HUES64 (cell line): ENCODE data around the gene ACAP2.
"Not testable (repeated sequence)": the region's sequence is repeated elsewhere in the genome, so short reads cannot be mapped to it uniquely, and the experiment has no call there.

Experiments
- H3K27ac ChIP-seq: 2 replicates; pipeline ENCODE4 v1.7.0; 2013; ENCODE audit warnings: low read depth, low read length, inconsistent platforms
- H3K27me3 ChIP-seq: 2 replicates; pipeline ENCODE4 v1.6.1; 2013; ENCODE audit warnings: mild to moderate bottlenecking, low read length; ENCODE audit not compliant: insufficient read depth
- H3K36me3 ChIP-seq: 2 replicates; pipeline ENCODE4 v1.6.1; 2013; ENCODE audit warnings: mild to moderate bottlenecking, low read length; ENCODE audit not compliant: insufficient read depth
- H3K4me1 ChIP-seq: 2 replicates; pipeline ENCODE4 v1.6.1; 2013; ENCODE audit warnings: mild to moderate bottlenecking, low read length, moderate library complexity; ENCODE audit not compliant: insufficient read depth
- H3K4me3 ChIP-seq: 2 replicates; pipeline ENCODE4 v1.5.1; 2013; ENCODE audit warnings: mild to moderate bottlenecking, low read length, moderate library complexity
- H3K9ac ChIP-seq: 2 replicates; pipeline ENCODE4 v1.6.1; 2013; ENCODE audit warnings: mild to moderate bottlenecking, low read depth, low read length
- H3K9me3 ChIP-seq: 2 replicates; pipeline ENCODE4 v1.6.1; 2013; ENCODE audit warnings: low read depth, low read length; ENCODE audit not compliant: insufficient read depth
- WGBS: fragments of 150-250, 120-280 bp; methylation state at CpG from one replicate; pipeline ENCODE4 v1.1.7; 2013; ENCODE audit warnings: missing lambda C conversion rate; 5-methylcytosine and 5-hydroxymethylcytosine counted together

ACAP2 gene

DNA sequence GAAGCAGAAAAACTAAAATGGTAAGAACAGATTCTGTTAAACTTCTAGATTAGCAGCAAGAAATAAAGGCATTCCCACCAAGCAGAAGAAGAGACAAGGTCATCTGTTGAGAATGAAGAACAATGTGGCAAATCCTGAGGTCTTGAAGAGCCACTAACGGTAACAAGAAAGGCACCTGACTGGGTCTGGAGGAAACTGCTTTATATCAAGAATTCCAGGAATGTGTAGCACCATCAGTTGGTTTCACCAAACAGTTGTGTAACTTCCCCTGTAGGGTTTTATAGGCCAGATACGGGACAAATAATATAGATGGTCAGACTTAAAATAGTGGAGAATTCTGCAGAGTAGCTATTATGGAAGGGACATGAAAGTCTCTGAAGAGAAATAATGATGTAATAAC is 57.3 kb downstream of the ACAP2 start:
- Histone ChIP-seq H3K9ac (no peak overlapping the region), H3K9me3 (no peaks in the 10 kb centered on the region), H3K4me1 (peaks cover 46% of the 10 kb centered on the region), H3K27me3 (no peaks in the 10 kb centered on the region), H3K36me3 (no peaks in the 10 kb centered on the region), H3K27ac (peak overlapping the region; percentile 5; the same call in 1 of the 2 replicates), H3K4me3 (no peak overlapping the region)
- 56% methylated on average over 2 of the region's 2 CpGs for WGBS

DNA sequence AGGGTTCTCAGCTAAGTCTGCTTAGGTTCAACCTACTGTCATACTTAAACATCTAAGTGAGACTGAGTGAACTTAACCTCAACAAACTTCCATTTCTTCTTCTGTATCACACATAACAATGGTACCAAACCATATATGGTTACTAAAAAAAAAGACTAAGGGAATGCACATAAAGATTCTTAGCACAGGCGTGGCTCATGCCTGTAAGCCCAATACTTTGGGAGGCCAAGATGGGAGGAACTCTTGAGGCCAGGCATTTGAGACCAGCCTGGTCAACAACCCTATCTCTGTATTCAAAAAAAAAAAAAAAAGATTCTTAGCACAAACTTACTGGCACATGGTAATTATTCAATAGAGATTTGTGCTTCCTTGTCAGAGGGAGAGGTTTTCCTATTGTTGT is 57.9 kb downstream of the ACAP2 start:
- Histone ChIP-seq H3K4me3 (no peak overlapping the region), H3K36me3 (no peaks in the 10 kb centered on the region), H3K4me1 (peaks cover 48% of the 10 kb centered on the region), H3K27me3 (no peaks in the 10 kb centered on the region), H3K9me3 (no peaks in the 10 kb centered on the region), H3K9ac (no peak overlapping the region), H3K27ac (peak overlapping the region; percentile 5; the same call in 1 of the 2 replicates)
- WGBS = 86% methylated on average over 1 of the region's 1 CpG

DNA sequence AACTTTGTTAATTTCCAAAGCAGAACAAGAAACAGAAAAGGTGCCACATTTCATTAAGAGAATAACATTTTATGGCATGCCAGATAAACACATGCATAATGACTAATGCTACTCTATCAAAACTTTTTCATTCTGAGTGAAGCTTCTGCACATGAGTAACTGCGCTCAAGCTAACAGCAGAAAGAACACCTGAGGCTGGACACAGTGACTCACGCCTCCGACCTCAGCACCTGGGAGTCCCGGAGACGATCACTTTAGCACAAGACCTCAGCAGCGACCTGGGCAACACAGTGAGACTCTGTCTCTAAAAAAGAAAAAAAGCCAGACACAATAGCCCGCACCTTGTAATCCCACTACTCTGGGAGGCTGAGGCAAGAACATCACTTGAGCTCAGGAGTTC is 70.6 kb downstream of the ACAP2 start:
- Histone ChIP-seq H3K9me3 (no peaks in the 10 kb centered on the region), H3K9ac (no peak overlapping the region), H3K4me3 (no peak overlapping the region), H3K27ac (no peak overlapping the region), H3K36me3 (peaks cover 8% of the 10 kb centered on the region; the same call in 1 of the 2 replicates), H3K27me3 (no peaks in the 10 kb centered on the region), H3K4me1 (no peaks in the 10 kb centered on the region)
- WGBS = 93% methylated on average over 7 of the region's 7 CpGs

DNA sequence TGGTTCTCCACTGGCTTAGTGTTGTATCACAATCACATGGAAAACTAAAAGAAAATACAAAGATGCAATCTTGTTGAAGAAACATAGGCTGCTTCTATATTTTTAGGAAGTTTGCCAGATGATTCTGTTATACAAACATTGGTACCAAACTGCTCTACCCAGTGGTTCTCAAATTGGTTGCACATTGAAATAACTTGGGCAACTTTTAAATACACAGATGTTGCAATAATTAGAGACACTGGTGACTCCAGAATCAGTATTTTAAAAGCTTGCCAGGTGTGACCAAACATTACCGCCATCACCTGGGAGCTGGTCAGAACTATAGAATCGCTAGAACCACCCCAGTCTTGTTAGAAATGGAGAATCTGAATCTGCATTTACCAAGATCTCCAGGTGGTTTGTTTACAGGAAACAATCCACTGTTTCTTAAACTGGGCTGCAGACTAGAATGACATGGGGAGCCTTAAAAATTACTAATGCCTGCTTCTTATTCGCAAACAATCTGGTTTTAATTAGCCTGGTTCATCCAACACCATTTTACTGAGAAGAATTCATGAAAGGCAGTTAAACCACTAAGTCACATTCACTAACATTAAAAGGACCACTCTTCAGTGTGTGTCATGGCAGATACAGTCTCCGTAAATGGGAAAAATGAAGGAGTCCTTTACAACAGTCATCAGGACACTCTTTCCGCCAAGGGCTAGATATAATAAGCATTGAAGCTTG is 76.5 kb downstream of the ACAP2 start:
- no peaks in the 10 kb centered on the region for H3K27me3 ChIP-seq
- H3K4me3 ChIP-seq = no peak overlapping the region
- H3K9ac ChIP-seq = no peak overlapping the region
- H3K36me3 ChIP-seq = peaks cover 5% of the 10 kb centered on the region; the same call in 1 of the 2 replicates
- 96% methylated on average over 5 of the region's 5 CpGs for WGBS
- H3K27ac ChIP-seq = no peak overlapping the region
- no peaks in the 10 kb centered on the region for H3K9me3 ChIP-seq
- H3K4me1 ChIP-seq = no peaks in the 10 kb centered on the region

DNA sequence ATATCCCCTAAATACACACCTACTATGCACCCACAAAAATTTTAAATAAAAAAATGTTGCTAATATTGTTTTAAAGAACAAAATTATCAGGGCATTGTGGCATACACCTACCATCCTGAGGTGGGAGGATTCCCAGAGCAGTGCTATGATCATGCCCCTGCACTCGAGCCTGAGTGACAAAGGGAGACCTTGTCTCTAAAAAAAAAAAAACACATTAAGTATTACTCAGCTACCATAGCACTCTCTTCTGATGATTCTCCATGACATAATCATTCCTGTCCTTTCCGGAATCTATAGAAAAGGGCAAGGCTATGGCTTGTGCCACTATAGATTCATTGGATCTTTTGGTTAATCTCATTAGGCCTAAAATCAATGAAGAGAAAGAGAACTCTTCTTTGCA is 77.4 kb downstream of the ACAP2 start:
- H3K4me3 ChIP-seq = no peak overlapping the region
- no peak overlapping the region for H3K27ac ChIP-seq
- H3K27me3 ChIP-seq = no peaks in the 10 kb centered on the region
- H3K9ac ChIP-seq = no peak overlapping the region
- H3K9me3 ChIP-seq = no peaks in the 10 kb centered on the region
- 89% methylated on average over 2 of the region's 2 CpGs for WGBS
- H3K36me3 ChIP-seq = peaks cover 5% of the 10 kb centered on the region; the same call in 1 of the 2 replicates
- H3K4me1 ChIP-seq = no peaks in the 10 kb centered on the region

DNA sequence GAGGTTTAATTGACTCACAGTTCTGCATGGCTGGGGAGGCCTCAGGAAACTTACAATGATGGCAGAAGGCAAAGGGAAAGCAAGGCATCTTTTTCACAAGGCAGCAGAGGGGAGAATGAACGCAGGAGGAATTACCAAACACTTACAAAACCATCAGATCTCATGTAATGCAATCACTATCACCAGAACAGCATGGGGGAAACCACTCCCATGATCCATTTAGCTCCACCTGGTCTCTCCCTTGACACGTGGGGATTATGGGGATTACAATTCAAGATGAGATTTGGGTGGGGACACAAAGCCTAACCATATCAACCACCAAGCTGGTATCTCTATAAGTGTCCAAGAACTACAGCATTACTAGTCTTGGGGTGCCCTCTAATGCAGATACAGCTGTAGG is 85.0 kb downstream of the ACAP2 start:
- H3K36me3 ChIP-seq, H3K27ac ChIP-seq, H3K27me3 ChIP-seq, H3K9ac ChIP-seq, H3K9me3 ChIP-seq, H3K4me3 ChIP-seq: not testable (repeated sequence)
- H3K4me1 ChIP-seq = peaks cover 12% of the 10 kb centered on the region
- WGBS = 89% methylated on average over 1 of the region's 2 CpGs

DNA sequence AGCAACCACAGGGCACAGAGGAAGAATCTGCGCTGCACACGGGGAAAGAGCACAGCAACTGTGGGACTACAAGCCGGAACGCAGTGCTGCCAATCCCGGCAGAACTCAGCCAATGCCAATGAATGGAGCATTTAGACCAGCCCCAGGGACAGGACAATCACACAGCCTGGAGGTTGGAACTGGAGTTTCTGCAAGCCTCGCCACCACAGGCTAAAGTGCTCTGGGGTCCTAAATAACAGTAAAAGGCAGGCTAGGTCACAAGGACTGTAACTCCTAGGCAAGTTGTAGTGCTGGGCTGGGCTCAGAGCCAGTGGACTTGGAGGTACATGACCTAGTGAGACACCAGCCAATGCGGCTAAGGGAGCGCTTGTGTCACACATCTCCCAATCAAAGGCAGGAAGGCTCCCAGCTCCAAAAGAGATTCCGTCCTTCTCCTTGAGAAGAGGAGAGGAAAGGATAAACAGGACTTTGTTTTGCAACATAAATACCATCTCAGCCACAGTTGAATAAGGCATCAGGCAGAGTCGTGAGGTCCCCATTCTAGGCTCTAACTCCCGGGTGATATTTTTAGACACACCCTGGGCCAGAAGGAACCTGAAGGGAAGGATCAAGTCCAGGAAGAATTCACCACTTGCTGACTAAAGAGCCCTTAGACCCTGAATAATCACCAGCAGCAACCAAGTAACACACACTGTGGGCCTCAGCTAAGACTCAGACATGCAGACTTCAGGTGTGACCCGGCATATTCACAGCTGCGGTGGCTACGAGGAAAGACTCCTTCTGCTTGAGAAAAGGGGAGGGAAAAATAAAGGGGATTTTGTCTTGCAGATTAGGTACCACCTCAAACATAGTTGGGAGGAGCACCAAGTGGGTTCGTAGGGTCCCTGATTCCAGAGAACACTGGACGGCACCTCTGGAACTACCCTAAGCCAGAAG is 86.4 kb downstream of the ACAP2 start:
- H3K9ac ChIP-seq = no peak overlapping the region
- no peaks in the 10 kb centered on the region for H3K36me3 ChIP-seq
- H3K27ac ChIP-seq = no peak overlapping the region
- H3K4me3 ChIP-seq = no peak overlapping the region
- 85% methylated on average over 16 of the region's 16 CpGs for WGBS
- H3K27me3 ChIP-seq = no peaks in the 10 kb centered on the region
- peaks cover 12% of the 10 kb centered on the region for H3K4me1 ChIP-seq
- no peaks in the 10 kb centered on the region for H3K9me3 ChIP-seq

DNA sequence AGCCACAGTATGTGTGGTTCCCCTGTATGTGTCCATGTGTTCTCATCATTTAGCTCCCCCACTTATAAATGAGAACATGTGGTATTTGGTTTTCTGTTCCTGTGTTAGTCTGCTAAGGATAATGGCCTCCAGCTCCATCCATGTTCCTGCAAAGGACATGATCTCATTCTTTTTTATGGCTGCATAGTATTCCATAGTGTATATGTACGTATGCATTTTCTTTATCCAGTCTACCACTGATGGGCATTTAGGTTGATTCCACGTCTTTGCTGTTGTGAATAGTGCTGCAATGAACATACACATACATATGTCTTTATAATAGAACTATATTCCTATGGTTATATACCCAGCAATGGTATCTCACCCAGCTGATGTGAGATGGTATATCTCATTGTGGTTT is 88.8 kb downstream of the ACAP2 start:
- peaks cover 12% of the 10 kb centered on the region for H3K4me1 ChIP-seq
- H3K27ac ChIP-seq, H3K27me3 ChIP-seq, H3K9me3 ChIP-seq, H3K4me3 ChIP-seq, H3K36me3 ChIP-seq, H3K9ac ChIP-seq: not testable (repeated sequence)
- no CpG with 5 or more reads among the region's 2 CpGs for WGBS

DNA sequence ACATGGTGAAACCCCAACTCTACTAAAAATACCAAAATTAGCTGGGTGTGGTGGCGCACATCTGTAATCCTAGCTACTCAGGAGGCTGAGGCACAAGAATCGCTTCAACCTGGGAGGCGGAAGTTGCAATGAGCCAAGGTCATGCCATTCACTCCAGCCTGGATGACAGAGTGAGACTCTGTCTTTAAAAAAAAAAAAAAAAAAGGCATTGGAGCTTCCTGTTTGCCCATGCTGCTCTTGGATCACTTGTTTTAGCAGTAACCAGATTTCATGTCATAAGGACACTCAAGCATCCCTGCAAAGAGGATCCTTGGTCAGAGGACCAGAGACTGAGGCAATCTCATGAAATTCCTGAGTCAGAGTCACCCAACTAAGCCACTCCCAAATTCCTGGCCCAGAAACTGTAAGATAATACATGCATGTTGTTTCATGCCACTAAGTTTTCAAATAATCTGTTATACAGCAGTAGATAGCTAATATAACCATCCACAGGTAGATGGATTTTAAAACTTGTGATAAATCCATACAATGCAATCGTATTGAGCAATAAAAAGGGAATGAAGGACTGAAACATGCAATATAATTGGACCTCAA is 89.8 kb downstream of the ACAP2 start:
- H3K27ac ChIP-seq = no peak overlapping the region
- H3K4me1 ChIP-seq = peaks cover 12% of the 10 kb centered on the region
- no peaks in the 10 kb centered on the region for H3K36me3 ChIP-seq

DNA sequence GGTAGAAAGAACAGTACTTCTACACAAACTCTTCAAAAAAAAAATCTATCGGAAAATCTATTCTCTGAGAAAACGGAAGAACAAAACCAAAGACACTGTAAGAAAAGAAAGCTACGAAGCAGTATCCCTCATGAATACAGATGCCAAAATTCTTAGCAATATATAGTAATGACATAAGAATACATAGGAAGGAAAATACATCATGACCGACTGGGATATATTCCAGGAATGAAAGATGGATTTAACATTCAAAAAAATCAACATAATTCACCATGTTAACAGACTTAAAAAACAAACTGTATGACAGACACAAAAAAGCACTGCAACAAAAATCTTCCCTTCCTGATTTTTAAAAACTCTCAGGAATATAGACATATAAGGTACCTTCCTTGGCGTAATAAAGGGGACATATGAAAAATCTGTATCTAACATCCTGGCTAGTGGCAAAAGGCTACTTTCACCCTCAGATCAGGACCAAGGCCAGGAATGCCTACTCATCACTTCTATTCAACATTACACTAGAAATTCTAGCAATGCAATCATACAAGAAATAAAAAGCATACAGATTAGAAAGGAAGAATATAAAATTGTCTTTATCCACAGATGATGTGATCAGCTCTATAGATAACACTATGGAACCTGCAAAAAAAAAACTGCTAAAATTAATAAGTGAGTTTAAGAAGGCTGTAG is 94.2 kb downstream of the ACAP2 start:
- H3K9me3 ChIP-seq = no peaks in the 10 kb centered on the region
- 87% methylated on average over 5 of the region's 5 CpGs for WGBS
- no peaks in the 10 kb centered on the region for H3K36me3 ChIP-seq
- H3K27me3 ChIP-seq = no peaks in the 10 kb centered on the region
- H3K4me3 ChIP-seq = no peak overlapping the region
- H3K4me1 ChIP-seq = no peaks in the 10 kb centered on the region
- no peak overlapping the region for H3K9ac ChIP-seq
- H3K27ac ChIP-seq = no peak overlapping the region

More for the DNA sequence above, 89.8 kb downstream of the ACAP2 start:
- no peak overlapping the region for H3K9ac ChIP-seq
- WGBS = 98% methylated on average over 4 of the region's 4 CpGs
- H3K9me3 ChIP-seq = no peaks in the 10 kb centered on the region
- no peaks in the 10 kb centered on the region for H3K27me3 ChIP-seq
- no peak overlapping the region for H3K4me3 ChIP-seq
